ENCODE results near the gene PEX6.

PEX6 gene

DNA sequence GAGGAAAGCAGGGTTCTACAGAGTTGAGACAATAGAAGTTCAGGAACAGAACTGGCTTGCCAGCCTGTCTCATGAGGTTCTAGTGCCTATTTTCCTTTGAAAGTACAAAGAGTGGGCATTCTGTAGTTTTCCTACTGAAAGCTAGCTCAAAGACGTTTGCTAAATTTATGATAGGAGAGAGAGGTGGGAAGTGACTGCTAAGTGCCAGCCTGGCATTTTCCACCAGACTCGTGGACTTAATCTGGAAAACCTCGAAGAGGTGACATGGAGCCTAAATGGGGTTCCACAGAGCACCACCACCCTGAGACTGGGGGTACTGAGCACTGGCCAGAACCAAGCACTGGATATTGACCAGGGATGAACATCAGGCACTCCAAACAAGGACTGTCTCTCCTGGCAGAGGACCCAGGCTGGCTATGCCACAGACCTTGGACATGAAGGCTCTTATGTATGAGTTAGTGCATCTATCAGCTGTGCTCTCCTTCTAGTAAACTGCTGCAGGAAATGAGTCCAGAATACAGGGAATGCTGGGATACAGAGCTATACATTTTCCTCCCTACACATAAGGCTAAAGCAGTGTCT is 7.1 kb downstream of the PEX6 start:
- Histone ChIP-seq H3K27me3 (ENCODE audit: control insufficient read depth, insufficient read depth, low read length) (no peaks in the 10 kb centered on the region), H3K9ac (ENCODE audit: low read length) (no peak overlapping the region), H3K9me3 (ENCODE audit: control insufficient read depth, low read depth, low read length) (no peaks in the 10 kb centered on the region), H3K36me3 (ENCODE audit: control insufficient read depth, low read depth, low read length) (no peaks in the 10 kb centered on the region), H3K4me1 (ENCODE audit: control insufficient read depth, low read depth, low read length) (no peaks in the 10 kb centered on the region), H3K4me3 (ENCODE audit: low read length) (no peak overlapping the region), H3K27ac (ENCODE audit: low read length) (no peak overlapping the region)

DNA sequence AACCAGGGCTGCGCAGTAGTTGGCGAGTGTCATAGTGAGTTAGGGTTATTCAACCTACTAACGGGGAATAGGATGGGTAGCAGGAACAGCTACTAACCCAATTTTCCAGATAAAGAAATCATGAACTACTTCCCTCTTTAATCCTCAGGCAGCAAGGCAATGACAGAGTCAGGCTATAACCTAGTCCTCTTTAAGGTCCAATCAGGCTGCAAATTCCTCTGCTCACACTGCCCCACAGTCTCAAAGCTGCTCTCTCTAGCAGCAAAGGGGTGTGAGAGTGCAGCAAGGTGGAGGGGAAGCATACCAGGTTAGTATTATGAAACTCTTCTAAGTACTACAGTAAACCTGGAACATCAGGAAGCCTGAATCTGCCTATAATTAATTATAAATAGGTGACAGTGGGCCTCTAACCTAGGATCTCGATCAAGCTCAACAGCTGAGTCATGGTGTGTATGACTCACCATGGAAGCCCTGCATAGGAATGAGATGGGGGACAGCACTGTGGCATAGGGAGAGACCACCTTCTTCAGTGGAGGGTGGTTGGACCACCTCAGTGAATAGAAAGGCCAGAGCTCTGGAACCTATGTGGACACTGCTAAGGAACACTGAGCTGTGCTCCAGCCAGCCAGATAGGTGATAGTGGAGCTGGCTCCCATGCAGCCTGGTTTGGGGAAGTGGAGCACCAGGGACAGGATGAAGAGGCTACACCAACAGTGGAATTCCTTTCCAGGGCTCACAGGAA is 7.9 kb downstream of the PEX6 start:
- H3K9me3 ChIP-seq (ENCODE audit: control insufficient read depth, low read depth, low read length), result no peaks in the 10 kb centered on the region
- no peaks in the 10 kb centered on the region for H3K4me1 ChIP-seq (ENCODE audit: control insufficient read depth, low read depth, low read length)
- H3K36me3 ChIP-seq (ENCODE audit: control insufficient read depth, low read depth, low read length), result no peaks in the 10 kb centered on the region
- no peak overlapping the region for H3K4me3 ChIP-seq (ENCODE audit: low read length)
- no peak overlapping the region for H3K27ac ChIP-seq (ENCODE audit: low read length)
- H3K9ac ChIP-seq (ENCODE audit: low read length), result no peak overlapping the region
- H3K27me3 ChIP-seq (ENCODE audit: control insufficient read depth, insufficient read depth, low read length), result no peaks in the 10 kb centered on the region

- Histone ChIP-seq H3K4me3 (ENCODE audit: low read length) (no peak overlapping the region), H3K36me3 (ENCODE audit: control insufficient read depth, low read depth, low read length) (peaks cover 2% of the 10 kb centered on the region), H3K9ac (ENCODE audit: low read length) (no peak overlapping the region), H3K27me3 (ENCODE audit: control insufficient read depth, insufficient read depth, low read length) (no peaks in the 10 kb centered on the region), H3K4me1 (ENCODE audit: control insufficient read depth, low read depth, low read length) (no peaks in the 10 kb centered on the region), H3K9me3 (ENCODE audit: control insufficient read depth, low read depth, low read length) (no peaks in the 10 kb centered on the region), H3K27ac (ENCODE audit: low read length) (no peak overlapping the region)
Measured at GRCh38 chr6:42969934-42970333, 9.0 kb downstream of the PEX6 start.

GRCh38 chr6:42969431-42969830 is 9.6 kb downstream of the PEX6 start:
- no peak overlapping the region for H3K4me3 ChIP-seq (ENCODE audit: low read length)
- peaks cover 3% of the 10 kb centered on the region for H3K36me3 ChIP-seq (ENCODE audit: control insufficient read depth, low read depth, low read length)
- H3K27ac ChIP-seq (ENCODE audit: low read length), result no peak overlapping the region
- no peaks in the 10 kb centered on the region for H3K9me3 ChIP-seq (ENCODE audit: control insufficient read depth, low read depth, low read length)
- H3K9ac ChIP-seq (ENCODE audit: low read length), result no peak overlapping the region
- H3K4me1 ChIP-seq (ENCODE audit: control insufficient read depth, low read depth, low read length), result no peaks in the 10 kb centered on the region
- H3K27me3 ChIP-seq (ENCODE audit: control insufficient read depth, insufficient read depth, low read length), result no peaks in the 10 kb centered on the region

- no peak overlapping the region for H3K4me3 ChIP-seq (ENCODE audit: low read length)
- no peaks in the 10 kb centered on the region for H3K4me1 ChIP-seq (ENCODE audit: control insufficient read depth, low read depth, low read length)
- H3K9me3 ChIP-seq (ENCODE audit: control insufficient read depth, low read depth, low read length), result no peaks in the 10 kb centered on the region
- H3K36me3 ChIP-seq (ENCODE audit: control insufficient read depth, low read depth, low read length), result peaks cover 3% of the 10 kb centered on the region
- no peak overlapping the region for H3K27ac ChIP-seq (ENCODE audit: low read length)
- no peaks in the 10 kb centered on the region for H3K27me3 ChIP-seq (ENCODE audit: control insufficient read depth, insufficient read depth, low read length)
- no peak overlapping the region for H3K9ac ChIP-seq (ENCODE audit: low read length)
Measured at GRCh38 chr6:42968783-42969182, 10.2 kb downstream of the PEX6 start.

- Histone ChIP-seq H3K4me1 (ENCODE audit: control insufficient read depth, low read depth, low read length) (no peaks in the 10 kb centered on the region), H3K36me3 (ENCODE audit: control insufficient read depth, low read depth, low read length) (peaks cover 3% of the 10 kb centered on the region), H3K9me3 (ENCODE audit: control insufficient read depth, low read depth, low read length) (no peaks in the 10 kb centered on the region), H3K27ac (ENCODE audit: low read length) (no peak overlapping the region), H3K4me3 (ENCODE audit: low read length) (no peak overlapping the region), H3K9ac (ENCODE audit: low read length) (no peak overlapping the region), H3K27me3 (ENCODE audit: control insufficient read depth, insufficient read depth, low read length) (no peaks in the 10 kb centered on the region)
Measured at GRCh38 chr6:42968126-42968701, 10.8 kb downstream of the PEX6 start.

DNA sequence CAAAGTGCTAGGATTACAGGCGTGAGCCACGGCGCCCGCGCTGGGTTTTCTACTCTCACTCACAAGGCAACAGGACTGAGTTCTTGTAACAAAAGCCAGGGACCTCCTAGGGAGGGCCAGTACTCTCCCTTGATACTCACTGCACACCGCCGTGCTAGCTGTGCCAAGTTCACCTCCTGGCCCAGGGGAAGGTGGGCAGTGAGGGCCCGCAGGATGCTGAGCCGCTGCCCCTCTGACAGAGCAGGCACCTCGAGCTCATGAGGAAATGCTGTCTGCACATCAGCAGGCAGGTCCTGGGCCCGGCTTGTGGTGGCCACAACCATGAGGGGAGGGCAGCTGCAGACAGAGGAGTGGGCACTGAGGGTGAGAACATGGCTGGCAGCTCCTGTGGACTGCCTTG is 11.8 kb downstream of the PEX6 start:
- no peak overlapping the region for H3K4me3 ChIP-seq (ENCODE audit: low read length)
- H3K27ac ChIP-seq (ENCODE audit: low read length), result no peak overlapping the region
- H3K27me3 ChIP-seq (ENCODE audit: control insufficient read depth, insufficient read depth, low read length), result no peaks in the 10 kb centered on the region
- H3K36me3 ChIP-seq (ENCODE audit: control insufficient read depth, low read depth, low read length), result peaks cover 3% of the 10 kb centered on the region
- H3K4me1 ChIP-seq (ENCODE audit: control insufficient read depth, low read depth, low read length), result no peaks in the 10 kb centered on the region
- H3K9ac ChIP-seq (ENCODE audit: low read length), result no peak overlapping the region
- no peaks in the 10 kb centered on the region for H3K9me3 ChIP-seq (ENCODE audit: control insufficient read depth, low read depth, low read length)

DNA sequence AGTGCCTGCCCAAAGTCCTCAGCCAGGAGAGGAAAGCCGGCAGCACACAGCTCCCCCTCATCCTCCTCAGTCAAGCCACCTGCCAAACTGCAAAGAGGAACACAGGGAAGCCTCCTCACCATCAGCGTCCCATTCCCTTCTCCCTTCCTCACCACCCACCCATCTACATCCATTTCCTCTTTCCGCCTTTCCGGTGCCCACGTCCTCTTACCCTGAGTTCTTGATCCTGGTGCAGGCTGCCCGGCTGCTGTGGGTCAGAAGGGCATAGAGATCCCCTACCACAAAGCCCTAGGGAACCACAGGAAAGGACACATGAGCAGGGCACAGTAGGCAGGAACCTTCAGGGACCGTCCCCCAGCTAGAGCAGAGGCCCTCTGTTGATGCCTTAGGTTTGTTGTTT is 12.4 kb downstream of the PEX6 start:
- H3K27me3 ChIP-seq (ENCODE audit: control insufficient read depth, insufficient read depth, low read length), result no peaks in the 10 kb centered on the region
- H3K9me3 ChIP-seq (ENCODE audit: control insufficient read depth, low read depth, low read length), result no peaks in the 10 kb centered on the region
- H3K4me1 ChIP-seq (ENCODE audit: control insufficient read depth, low read depth, low read length), result no peaks in the 10 kb centered on the region
- no peak overlapping the region for H3K4me3 ChIP-seq (ENCODE audit: low read length)
- no peak overlapping the region for H3K9ac ChIP-seq (ENCODE audit: low read length)
- H3K36me3 ChIP-seq (ENCODE audit: control insufficient read depth, low read depth, low read length), result peaks cover 3% of the 10 kb centered on the region
- no peak overlapping the region for H3K27ac ChIP-seq (ENCODE audit: low read length)

DNA sequence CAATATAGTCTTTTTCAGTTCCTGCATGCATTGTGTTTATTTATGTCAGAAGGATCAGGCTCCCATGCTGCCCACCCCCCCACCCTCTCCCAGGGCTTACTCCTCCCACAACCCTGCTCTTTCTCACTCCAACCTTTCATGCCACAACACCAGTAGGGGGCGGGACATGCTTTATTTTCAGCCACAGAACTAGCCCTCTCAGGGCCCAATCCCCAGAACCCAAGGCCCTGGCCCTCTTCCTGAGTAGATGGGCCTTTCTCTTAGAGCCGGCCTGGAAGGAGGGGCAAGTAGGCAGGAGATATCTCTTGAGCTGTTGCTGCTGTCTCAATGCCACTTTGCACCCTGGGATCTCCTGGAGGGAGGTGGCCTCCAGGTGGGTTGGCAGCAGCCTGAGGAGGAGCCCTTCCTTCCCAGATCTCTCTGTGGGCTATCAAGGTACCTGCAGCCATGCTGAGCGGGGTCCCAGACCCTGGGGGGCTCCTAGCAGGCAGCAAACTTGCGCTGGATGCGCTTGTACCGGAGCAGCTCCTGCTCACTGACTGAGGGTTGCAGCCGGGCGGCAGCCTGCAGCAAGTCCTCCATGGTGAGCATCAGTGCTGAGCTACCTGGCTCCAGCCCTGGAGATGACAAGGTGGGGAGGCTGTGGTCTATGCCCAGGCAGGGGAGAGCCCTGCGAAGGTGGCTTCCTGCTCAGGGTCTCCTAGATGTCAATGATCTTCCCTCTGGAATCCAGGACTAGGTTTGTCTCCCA is 15.0 kb downstream of the PEX6 start:
- H3K9me3 ChIP-seq (ENCODE audit: control insufficient read depth, low read depth, low read length), result no peaks in the 10 kb centered on the region
- no peak overlapping the region for H3K27ac ChIP-seq (ENCODE audit: low read length)
- no peak overlapping the region for H3K9ac ChIP-seq (ENCODE audit: low read length)
- no peak overlapping the region for H3K4me3 ChIP-seq (ENCODE audit: low read length)
- H3K36me3 ChIP-seq (ENCODE audit: control insufficient read depth, low read depth, low read length), result peaks cover 3% of the 10 kb centered on the region
- H3K4me1 ChIP-seq (ENCODE audit: control insufficient read depth, low read depth, low read length), result no peaks in the 10 kb centered on the region
- H3K27me3 ChIP-seq (ENCODE audit: control insufficient read depth, insufficient read depth, low read length), result peaks cover 24% of the 10 kb centered on the region

DNA sequence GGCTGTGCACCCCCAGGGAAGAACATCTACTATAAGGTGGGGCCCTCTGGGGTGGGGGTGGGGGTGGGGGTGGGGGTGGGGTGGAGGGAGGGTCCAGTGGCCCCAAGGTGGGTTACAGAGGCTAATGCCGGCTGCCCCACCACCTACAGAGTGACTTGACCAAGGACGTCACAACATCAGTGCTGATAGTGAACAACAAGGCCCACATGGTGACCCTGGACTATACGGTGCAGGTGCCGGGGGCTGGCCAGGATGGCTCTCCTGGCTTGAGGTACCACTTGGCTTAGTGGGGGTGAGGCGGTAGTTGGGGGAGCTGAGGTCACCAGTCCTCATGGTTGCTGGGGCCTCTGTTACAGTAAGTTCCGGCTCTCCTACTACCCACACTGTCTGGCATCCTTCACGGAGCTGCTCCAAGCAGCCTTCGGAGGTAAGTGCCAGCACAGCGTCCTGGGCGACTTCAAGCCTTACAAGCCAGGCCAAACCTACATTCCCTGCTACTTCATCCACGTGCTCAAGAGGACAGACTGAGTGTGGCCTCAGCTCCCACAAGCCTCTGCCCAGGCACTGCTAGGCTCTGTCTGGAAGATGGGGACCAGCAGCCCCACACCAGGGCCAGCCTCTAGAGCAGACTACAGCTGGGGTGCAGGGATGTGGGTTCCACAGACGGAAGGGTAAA is 15.7 kb downstream of the PEX6 start:
- Histone ChIP-seq H3K27me3 (ENCODE audit: control insufficient read depth, insufficient read depth, low read length) (peaks cover 28% of the 10 kb centered on the region), H3K9me3 (ENCODE audit: control insufficient read depth, low read depth, low read length) (no peaks in the 10 kb centered on the region), H3K9ac (ENCODE audit: low read length) (no peak overlapping the region), H3K27ac (ENCODE audit: low read length) (no peak overlapping the region), H3K4me3 (ENCODE audit: low read length) (no peak overlapping the region), H3K36me3 (ENCODE audit: control insufficient read depth, low read depth, low read length) (peaks cover 3% of the 10 kb centered on the region), H3K4me1 (ENCODE audit: control insufficient read depth, low read depth, low read length) (no peaks in the 10 kb centered on the region)

- Histone ChIP-seq H3K36me3 (ENCODE audit: control insufficient read depth, low read depth, low read length) (peaks cover 3% of the 10 kb centered on the region), H3K27ac (ENCODE audit: low read length) (no peak overlapping the region), H3K4me1 (ENCODE audit: control insufficient read depth, low read depth, low read length) (no peaks in the 10 kb centered on the region), H3K4me3 (ENCODE audit: low read length) (no peak overlapping the region), H3K9ac (ENCODE audit: low read length) (no peak overlapping the region), H3K27me3 (ENCODE audit: control insufficient read depth, insufficient read depth, low read length) (peaks cover 28% of the 10 kb centered on the region), H3K9me3 (ENCODE audit: control insufficient read depth, low read depth, low read length) (no peaks in the 10 kb centered on the region)
Measured at GRCh38 chr6:42962502-42963178, 16.3 kb downstream of the PEX6 start.

Data from iPS-18a (cell line).